NCI-H1105 treated with DMSO at 0.1 percent for 48 hours (cell line): ENCODE data around the gene ARSH.
"Not testable (repeated sequence)": the region's sequence is repeated elsewhere in the genome, so short reads cannot be mapped to it uniquely, and the experiment has no call there.

ENCODE experiments used
- DNase-seq: peaks from one replicate; lab custom pipeline; 2025; lab: John Stamatoyannopoulos, UW

Gene ARSH

GRCh38 chrX:3006495-3006894, at the start of gene ARSH:
ARSH (plus strand) TSS chrX:3006546; CDS start chrX:3006613, 67 bp downstream.
- DNase-seq, result no peak

DNA sequence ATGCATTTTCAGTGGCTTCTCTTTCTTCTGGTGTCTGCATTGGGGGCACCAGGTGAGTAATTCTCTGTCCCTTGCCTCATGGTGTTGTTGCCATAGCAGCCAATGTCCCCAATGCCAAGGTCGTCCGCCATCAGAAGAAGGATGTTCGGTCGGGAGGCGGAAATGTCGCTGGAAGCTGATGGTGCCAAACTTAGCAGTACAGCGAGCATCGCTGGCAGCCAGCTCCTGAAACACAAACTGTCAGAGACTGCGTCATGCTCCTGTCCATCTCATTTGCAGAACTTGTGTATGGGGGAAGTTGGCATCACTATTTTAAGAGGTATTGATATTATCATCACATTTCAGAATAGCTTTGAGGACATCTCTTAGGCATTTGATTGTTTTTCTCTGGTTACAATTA, 48.1 kb upstream of the ARSH start:
- no peak for DNase-seq

GRCh38 chrX:2960861-2961515, 45.4 kb upstream of the ARSH start:
- DNase-seq, result no peak

DNA sequence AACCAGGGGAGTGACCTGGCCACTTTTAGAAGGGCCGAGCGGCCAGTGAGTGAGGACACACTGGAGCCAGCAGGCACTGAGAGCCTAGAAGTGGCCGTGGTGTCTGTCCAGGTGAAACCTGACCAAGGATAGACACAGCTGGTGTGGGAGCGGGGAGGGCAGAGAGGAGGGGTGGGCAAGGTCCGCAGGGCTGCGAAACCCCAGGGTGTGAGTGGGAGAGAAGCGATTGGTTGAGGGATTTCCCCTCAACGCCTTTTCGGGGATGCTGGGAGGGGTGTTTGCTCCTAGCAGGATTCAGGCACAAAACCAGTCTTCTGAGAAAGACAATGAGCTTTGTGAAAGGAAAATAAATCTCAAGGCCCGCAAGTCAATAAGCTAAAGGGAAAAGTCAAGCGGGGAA, 44.0 kb upstream of the ARSH start:
- no peak for DNase-seq

GRCh38 chrX:2963449-2963848, 42.9 kb upstream of the ARSH start:
- not testable (repeated sequence) for DNase-seq

- not testable (repeated sequence) for DNase-seq
Measured at GRCh38 chrX:2963992-2964794, 42.2 kb upstream of the ARSH start.

- no peak for DNase-seq
Measured at GRCh38 chrX:2965965-2966364, 40.4 kb upstream of the ARSH start.

- no peak for DNase-seq
Measured at GRCh38 chrX:2967012-2967411, 39.3 kb upstream of the ARSH start.

DNA sequence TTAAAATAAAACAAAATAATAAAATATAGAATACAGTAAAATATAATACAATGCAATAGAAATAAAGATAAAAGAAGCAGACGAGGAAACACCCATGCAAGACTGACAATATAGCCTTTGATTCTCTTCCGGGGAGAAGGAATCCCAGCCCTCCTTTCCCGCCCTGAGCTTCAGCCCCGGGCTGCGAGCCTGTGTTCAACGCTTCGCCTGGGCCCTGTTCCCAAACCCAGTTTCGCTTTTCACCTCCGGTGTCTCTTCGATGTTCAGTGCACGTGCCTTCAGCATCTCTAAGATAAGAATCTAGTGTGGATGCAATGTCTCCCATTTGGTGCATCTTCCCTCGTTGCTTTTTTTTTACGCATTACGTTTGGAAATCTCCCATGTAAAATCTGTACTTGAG, 38.8 kb upstream of the ARSH start:
- no peak for DNase-seq

DNA sequence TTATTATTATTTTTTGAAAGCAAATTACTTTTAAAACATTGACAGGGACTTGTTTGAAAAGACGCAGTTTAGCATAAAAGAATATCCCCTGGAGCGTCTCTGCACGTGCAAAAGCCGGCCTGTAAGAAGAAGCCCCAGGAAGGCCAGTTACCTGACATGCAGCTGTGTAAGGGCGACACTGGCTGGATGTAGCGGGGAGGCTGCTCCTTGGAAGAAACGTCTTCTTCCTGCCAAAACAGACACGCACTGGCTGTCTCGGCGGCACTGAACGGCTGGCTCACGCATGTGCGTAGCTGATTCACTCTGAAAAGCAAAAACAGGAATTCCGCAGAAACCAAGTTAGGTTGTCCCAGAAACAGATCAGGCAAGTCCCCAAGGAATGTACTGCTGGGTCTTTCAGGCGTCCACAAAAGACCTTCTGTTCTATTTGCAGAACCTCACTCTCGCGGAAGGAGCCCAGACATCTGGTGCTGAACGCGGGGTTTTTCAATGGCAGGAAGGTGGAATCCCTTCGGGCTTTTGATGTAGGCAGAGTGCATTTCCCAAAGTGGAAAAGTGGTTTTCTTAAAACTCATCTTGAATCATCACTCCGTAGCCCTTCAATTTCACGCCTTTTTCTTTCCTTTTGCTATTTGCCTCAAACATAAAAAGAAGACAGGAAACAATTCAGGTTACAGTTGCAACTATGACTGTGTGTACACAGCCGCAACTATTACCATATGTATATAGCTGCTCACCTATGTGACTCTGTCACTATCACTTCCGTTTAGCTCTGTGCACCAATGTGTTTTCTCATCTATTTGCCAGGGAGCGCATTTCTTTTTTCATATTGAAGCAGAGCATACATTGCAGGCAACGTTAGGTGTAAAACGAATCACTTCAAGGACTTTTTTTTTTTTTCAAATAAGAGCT, 38.1 kb upstream of the ARSH start:
- no peak for DNase-seq

DNA sequence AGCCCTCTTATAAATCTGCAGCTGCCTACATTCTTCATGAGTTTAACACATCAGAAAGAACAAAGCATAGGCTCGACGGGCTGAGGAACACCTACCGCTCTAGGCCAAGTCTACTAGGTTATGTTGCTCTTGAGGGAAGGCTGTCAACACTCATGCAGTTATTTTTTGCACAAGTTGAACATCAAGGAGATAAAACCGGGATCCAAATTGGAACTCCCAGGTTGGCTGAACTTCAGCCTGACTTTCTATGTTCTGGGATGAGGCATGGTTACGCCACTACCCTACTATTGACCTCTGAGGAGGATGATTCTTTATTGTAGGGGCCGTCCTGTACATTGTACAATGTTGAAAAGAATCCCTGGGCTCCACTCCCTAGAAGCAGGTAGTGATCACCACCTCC, 37.3 kb upstream of the ARSH start:
- DNase-seq, result no peak

DNA sequence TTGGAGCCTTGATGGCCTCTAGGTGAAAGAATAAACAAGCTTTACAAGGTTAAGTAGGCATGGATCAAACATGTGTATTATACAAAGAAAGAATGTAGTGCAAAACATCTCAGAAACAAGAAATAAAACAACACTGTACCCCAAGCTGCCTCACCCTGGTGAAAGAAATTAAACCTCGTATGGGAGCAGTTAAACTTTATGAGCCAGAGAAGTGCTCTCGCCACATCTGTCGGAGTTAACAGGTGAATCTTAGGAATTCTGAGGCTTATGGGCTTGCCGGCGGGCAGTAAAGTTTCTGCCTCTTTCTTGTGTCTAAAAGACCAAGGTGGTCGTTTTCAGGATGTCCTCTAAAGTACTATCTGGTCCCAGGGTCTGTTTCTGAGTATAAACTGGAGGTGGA, 34.0 kb upstream of the ARSH start:
- DNase-seq, result no peak

DNA sequence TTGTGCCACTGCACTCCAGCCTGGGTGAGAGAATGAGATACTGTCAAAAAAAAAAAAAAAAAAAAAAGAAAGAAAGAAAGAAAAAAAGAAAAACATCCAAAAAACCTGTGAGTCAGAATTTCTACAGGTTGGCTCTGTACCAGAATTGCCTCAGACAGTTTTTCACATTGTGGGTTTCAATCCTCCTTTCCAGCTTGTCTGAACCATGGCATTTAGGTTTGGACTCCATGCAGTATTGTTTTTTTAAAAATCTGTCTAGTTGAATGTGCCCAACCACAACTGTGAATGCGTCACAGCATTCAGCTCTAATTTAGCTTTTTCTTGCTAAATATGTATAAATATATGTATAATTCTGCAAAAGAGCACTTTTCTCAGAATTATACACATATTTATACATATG, 31.4 kb upstream of the ARSH start:
- no peak for DNase-seq

- DNase-seq, result not testable (repeated sequence)
Measured at GRCh38 chrX:2978639-2979038, 27.7 kb upstream of the ARSH start.

DNA sequence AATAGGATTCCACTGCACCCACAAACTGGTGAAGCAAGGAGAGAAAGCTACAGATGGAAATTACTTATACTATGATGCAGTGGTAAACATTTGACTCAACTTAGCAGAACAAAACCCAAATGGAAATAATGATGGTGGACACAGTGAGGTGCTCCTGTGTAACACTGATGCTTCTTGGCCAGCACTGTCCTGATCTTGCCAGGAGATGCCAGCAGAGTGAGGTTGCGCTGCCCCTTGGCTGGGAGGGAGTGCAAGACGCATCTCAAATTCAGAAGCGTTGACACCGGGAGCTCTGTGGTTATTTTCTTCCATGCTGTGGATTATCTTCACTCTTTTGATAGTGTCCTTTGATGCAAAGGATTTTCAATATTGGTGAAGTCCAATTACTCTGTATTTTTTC, 22.0 kb upstream of the ARSH start:
- DNase-seq, result no peak

DNA sequence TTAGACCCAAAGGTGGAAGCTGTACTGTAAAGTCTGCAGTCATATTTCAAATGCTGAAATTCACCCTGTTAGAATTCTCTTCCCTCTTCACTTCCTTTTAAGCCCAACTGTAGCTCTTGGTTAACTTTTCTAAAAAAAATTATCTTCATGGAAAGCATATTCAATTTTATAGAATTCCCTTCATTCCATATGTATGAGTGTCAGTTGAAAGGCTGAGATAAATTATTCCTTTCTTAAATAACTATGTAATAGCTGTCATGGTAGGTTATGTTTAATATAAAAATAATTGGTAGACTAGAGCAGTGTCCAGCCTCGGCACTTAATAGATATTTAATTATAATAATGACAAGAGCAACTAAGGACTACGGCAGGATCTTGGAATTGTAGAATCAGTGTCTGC, 16.8 kb upstream of the ARSH start:
- DNase-seq, result no peak

GRCh38 chrX:3010532-3010931, 4.2 kb downstream of the ARSH start:
- no peak for DNase-seq

DNA sequence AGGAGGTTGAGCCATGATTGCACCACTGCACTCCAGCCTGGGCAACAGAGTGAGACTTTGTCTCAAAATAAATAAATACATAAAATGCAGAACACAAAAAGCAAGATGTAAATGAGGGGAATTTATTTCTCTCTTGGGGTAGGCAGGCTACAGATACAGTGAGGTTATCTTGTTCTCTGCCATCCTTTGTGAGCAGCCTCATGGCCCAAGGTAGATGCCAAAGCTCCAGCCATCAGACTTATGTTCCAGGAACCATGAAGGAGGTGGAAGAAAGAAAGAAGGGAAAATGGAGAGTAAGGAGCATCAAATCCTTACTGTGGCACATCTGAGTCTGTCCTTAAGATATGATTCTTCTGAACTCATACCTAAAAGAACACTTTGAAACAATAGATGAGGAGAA, 11.1 kb downstream of the ARSH start:
- DNase-seq, result no peak

GRCh38 chrX:3024176-3024575, 17.8 kb downstream of the ARSH start:
- DNase-seq, result no peak

DNA sequence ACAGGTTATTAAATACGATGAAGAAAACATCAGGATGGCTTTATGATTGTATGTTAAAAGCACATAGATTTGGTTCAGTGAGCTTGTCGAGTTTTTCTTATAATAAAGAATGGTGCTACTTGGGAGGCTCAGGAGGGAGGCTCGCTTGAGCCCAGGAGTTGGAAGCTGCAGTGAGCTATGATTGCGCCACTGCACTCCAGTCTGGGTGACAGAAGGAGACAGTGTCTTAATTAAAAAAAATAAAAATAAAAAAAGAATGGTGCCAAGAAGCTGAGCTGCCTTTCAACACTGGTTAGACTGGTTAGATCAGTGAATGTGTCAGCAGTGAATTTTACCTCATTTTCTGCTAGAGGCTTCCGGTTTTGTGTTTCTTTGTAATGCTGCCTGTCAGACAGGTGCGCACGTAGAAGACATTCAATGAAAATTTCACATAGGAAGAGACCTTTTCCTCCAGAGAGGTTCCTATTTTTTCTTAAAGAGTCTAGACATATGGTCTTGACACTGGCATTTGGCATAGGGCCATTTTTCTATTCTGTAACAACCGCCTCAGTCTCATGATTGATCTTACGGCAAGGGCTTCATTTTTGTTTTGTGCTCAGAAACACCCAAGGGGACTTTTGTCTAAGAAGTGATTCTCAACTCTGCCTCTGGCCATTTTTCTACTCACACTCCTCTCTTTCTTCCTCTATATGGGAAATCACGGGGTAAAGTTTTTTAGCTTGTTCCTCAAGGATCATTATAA, 19.9 kb downstream of the ARSH start:
- DNase-seq, result no peak

DNA sequence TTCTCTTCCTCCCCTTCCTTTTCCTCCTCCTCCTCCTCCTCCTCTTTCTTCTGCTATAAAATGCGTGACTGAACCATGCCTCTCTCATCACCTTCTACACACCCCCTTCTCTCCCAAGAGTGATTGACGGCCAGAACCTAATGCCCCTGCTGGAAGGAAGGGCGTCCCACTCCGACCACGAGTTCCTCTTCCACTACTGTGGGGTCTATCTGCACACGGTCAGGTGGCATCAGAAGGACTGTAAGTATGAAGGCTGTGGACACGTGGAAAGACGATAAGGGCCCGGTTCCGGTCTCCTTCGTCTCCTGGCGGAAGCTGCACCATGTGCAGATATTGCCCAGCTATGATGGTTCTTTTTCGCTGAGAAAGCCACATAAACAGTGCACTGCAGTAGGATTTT, 22.8 kb downstream of the ARSH start:
- no peak for DNase-seq

DNA sequence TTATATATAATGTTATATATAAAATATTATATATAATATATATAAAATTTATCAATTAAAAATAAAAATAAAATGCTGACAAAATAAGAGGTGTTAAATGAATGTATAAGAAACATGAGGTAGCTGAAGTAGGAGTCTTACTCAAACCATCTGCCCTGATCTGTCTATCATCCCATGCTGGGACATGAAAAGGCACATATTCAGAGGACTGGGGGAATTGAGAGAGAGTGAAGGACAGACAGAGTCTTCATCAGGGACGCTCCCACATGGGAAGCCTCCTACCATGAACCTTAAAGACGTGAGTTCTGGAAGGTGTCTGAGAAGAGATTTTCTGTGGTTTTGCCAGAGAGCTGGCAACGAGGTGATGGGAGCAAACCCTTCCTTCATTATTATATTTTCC, 30.9 kb downstream of the ARSH start:
- no peak for DNase-seq
